GM21786 (cell line): ENCODE data around the gene TBC1D16.

ENCODE experiments used
- ATAC-seq: cut with Tn5 transposase; IDR thresholded peaks from one replicate; pipeline ENCODE4 v1.9.1; 2021; ENCODE audit not compliant: unreplicated experiment

TBC1D16 gene

GRCh38 chr17:79916991-79917901 lies 118.4 kb downstream of the TBC1D16 start:
- ATAC-seq, result no peak

- no peak for ATAC-seq
These were observed 119.2 kb downstream of the TBC1D16 start for GRCh38 chr17:79916506-79916905.

DNA sequence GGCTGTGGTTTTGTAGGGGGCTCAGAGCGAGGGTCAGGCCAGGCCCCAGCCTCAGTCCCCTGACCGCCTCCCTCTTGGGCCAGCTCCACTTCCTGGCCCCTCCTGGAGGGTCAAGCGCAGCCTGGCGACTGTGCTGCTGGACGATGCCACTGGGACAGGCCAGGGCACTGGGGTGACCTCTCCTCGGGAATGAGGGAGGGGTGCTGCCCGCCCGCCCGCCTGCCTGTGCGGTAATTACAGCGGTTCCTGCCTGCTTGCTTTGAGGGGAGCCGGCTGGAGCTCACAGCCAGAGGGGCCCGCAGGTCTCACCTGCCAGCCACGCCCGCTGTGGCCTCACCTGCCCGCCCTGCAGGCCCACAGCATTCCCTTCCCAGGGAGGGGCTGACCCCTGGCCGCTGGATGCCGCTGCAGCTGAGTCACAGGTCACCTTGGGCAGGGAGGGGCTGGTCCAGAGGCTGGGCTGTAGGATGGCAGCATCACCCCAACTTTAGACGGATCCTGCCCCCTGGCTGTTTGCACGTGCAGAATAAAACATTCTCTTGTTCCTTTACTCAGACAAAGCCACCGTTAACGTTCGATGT lies 119.7 kb downstream of the TBC1D16 start:
- ATAC-seq, result no peak

GRCh38 chr17:79914813-79915740 lies 120.6 kb downstream of the TBC1D16 start:
- no peak for ATAC-seq

- no peak for ATAC-seq
These were observed 121.5 kb downstream of the TBC1D16 start for GRCh38 chr17:79913896-79914812.

- no peak for ATAC-seq
These were observed 122.2 kb downstream of the TBC1D16 start for GRCh38 chr17:79913451-79913850.

DNA sequence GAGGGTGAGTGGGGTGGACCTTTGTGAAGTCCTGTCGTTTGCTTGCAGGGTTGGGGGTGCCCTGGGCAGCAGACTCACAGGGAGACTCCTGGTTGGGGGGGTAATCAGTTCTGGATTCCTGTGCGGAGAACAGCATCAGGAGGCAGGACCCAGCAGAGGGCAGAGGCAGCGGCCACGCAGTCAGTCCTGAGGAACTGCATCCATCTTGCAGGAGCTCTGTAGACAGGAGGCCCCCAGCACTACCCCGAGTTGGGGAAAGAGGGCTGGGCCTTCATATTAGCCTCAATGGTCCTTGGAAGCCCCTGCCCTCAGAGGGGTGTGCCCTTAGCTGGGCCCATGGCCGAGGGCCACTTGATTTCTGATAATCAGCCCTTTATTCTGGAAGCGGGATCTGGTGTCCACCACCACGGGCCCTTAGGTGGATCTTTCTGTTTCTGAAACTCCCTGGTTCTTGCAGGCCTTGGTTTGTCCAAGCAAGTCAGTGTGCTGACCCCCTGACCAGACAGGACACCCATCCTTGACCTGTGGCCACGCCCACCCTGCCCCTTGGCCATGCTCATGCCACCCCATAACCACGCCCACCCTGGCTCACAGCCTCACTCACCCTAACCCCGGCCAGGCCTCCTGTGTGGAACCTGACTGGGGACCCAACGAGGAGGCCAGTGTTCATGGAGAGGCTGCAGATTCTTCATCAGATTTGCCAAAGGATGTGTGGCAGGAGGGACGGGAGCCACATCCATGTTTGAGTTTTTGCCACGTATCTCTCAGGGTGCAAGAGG lies 122.9 kb downstream of the TBC1D16 start:
- ATAC-seq, result no peak

- no peak for ATAC-seq
These were observed 124.0 kb downstream of the TBC1D16 start for GRCh38 chr17:79911430-79912399.

- ATAC-seq, result no peak
These were observed 124.7 kb downstream of the TBC1D16 start for GRCh38 chr17:79910985-79911361.

DNA sequence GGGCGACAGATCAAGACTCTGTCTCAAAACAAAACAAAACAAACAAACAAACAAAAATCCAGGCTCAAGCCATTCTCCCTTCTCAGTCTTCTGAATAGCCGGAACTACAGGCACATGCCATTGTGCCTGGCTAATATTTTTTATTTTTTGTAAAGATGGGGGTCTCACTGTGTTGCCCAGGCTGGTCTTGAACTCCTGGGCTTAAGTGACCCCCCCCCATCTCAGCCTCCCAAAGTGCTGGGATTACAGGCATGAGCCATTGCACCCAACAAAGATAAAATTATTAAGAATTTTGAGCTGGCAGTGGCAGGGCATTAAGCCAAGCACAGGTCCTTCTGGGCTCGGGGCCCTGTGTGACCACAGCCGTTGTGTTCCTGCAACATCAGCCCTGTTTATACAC lies 126.6 kb downstream of the TBC1D16 start:
- ATAC-seq, result no peak

- ATAC-seq, result no peak
These were observed 127.8 kb downstream of the TBC1D16 start for GRCh38 chr17:79907850-79908249.

GRCh38 chr17:79907217-79907715 lies 128.4 kb downstream of the TBC1D16 start:
- ATAC-seq, result no peak

DNA sequence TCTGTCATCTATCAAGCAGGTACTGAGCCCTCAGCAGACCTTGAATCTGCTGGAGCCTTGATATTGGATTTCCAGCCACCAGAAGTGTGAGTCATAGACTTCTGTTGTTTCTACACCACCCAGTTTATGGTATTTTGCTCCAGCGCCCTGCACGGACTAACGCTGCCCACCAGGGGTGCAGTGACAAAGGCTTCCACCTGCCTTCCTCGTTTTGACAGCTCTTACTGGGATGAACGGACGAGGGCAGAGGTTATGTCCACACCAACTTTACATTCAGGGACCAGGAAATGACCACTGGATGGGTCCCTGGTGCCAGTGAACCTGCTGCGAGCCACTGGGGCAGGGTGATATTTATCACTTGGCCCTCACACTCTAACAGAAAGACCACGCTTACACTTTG lies 129.8 kb downstream of the TBC1D16 start:
- no peak for ATAC-seq

DNA sequence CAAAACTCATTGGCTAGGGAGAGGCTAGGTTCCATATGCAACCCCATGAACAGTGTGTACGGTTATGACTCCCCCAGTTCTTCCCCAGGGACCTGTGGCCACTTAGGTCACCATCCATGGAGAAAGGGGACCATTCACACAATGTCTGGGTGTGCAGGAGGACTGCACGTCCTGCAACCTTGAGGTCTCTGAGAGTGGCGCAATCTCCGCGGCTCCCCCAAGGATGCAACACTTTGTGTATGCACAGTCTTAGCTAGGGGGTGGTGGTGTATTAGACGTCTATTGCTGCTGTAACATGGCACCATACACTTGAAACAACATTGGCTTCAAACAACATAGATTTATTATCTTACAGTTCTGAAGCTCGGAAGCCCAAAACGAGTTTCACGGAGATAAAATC lies 130.8 kb downstream of the TBC1D16 start:
- ATAC-seq, result no peak

DNA sequence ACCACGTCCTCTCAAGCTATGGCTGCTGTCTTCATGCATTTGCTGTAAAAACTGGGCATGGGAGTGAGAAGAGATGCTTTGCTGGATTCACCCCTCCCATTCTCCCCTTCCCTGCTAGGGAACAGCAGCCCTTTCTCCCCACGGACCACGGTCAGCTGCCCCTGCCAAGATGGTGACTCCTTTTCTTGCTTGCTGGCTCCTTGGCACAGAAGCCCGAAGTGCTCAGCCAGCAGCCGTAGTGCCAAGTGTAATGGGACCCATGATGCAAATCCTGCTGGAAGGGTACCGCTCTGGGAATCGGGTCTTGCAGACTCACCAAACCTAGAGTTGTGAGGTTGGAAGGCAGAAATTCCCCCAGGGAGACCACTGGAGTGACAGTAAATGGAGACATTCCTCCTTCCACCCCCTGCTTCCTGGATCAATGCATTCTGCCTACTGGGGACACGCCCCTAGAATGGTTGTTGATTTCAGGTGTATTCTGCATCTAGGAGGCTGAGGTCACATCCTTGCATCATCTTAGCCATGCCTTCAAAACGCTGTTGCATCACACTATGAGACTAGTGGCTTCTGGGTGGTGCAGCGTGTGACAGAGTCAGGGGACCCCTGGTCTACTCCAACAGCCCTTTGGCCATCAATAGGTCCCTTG lies 133.4 kb downstream of the TBC1D16 start:
- ATAC-seq, result no peak

DNA sequence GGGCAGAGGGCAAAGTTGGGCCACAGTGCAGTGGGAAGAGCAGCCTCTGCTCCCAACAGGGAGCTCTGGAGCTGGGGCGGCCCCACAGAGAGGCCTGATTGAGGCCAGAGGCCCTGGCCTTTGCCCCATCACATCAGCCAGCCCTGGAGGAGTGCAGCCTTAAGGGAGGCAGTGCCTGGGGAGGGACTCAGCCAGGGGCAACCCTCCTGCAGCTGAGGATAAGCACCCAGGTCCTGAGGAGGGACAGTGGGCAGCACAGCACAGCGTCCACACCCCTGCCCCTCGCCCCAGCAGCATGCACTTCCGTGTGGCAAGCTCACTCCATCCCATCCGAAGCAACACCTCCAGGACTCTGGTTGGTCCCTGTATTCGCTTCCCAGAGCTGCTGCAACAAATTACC lies 134.5 kb downstream of the TBC1D16 start:
- no peak for ATAC-seq

DNA sequence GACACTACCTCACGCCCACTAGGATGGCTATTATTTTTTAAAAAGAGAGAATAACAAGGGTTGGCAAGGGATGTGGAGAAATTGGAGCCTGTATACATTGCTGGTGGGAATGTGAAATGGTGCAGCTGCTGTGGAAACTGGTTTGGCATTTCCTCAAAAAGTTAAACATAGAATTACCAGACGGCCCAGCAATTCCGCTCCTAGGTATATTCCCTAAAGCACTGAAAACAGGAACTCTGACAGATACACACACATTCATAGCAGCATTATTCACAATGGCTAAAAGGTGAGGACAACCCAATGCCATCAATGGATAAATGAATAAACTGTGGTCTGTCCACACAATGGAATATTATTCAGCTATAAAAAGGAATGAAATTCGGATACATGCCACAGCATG lies 136.1 kb downstream of the TBC1D16 start:
- no peak for ATAC-seq
